Neuronal stem cell (in vitro differentiated cells): Measurements from ENCODE around the gene SETSIP.
"Not testable (repeated sequence)": the region's sequence is repeated elsewhere in the genome, so short reads cannot be mapped to it uniquely, and the experiment has no call there.

Experiments used
- DNase-seq: peaks from one replicate; pipeline ENCODE4 v3.0.0-alpha.2; 2013; ENCODE audit warnings: low spot score
- H2AFZ ChIP-seq: one replicate; pipeline ENCODE4 v1.6.1; 2013; ENCODE audit warnings: mild to moderate bottlenecking, low read length, inconsistent platforms
- H2AK5ac ChIP-seq: 2 replicates; pipeline ENCODE4 v1.6.1; 2013; ENCODE audit warnings: low read depth, mild to moderate bottlenecking, inconsistent platforms, low read length, moderate library complexity, mixed read lengths
- H2BK120ac ChIP-seq: 2 replicates; pipeline ENCODE4 v1.6.1; 2013; ENCODE audit warnings: low read depth, mild to moderate bottlenecking, inconsistent platforms, low read length, moderate library complexity, mixed read lengths
- H2BK12ac ChIP-seq: one replicate; pipeline ENCODE4 v1.6.1; 2013; ENCODE audit warnings: low read length, inconsistent platforms
- H2BK15ac ChIP-seq: 2 replicates; pipeline ENCODE4 v1.6.1; 2013; ENCODE audit warnings: mild to moderate bottlenecking, low read length, inconsistent platforms, mixed read lengths
- H2BK5ac ChIP-seq: one replicate; pipeline ENCODE4 v1.6.1; 2013; ENCODE audit warnings: inconsistent platforms, mild to moderate bottlenecking, low read length, moderate library complexity
- H3K14ac ChIP-seq: one replicate; pipeline ENCODE4 v1.6.1; 2013; ENCODE audit warnings: low read length, inconsistent platforms
- H3K18ac ChIP-seq: 2 replicates; pipeline ENCODE4 v1.6.1; 2013; ENCODE audit warnings: low read length, inconsistent platforms
- H3K23ac ChIP-seq: 2 replicates; pipeline ENCODE4 v1.6.1; 2013; ENCODE audit warnings: low read depth, mild to moderate bottlenecking, mixed read lengths, low read length, inconsistent platforms; ENCODE audit not compliant: poor library complexity
- H3K27ac ChIP-seq: replicated peaks from 3 replicates; pipeline ENCODE4 v1.5.1; 2013; ENCODE audit warnings: low read length, inconsistent platforms
- H3K27me3 ChIP-seq, 3 experiments: 2 replicates each; pipeline ENCODE4 v1.6.1; 2013; ENCODE audit warnings: low read length in 3 of 3, mild to moderate bottlenecking in 2 of 3, inconsistent platforms in 1 of 3, low read depth in 1 of 3, mixed read lengths in 1 of 3, moderate library complexity in 1 of 3; ENCODE audit not compliant: control insufficient read depth in 3 of 3, insufficient read depth in 3 of 3
- H3K36me3 ChIP-seq, 2 donors: replicated peaks in 1 of 2; 2 replicates each; pipeline ENCODE4 v1.6.1; 2013; ENCODE audit warnings: low read length in 2 of 2; ENCODE audit not compliant: control insufficient read depth in 2 of 2, insufficient read depth in 2 of 2
- H3K4ac ChIP-seq: 2 replicates; pipeline ENCODE4 v1.6.1; 2013; ENCODE audit warnings: inconsistent platforms, mild to moderate bottlenecking, low read length, moderate library complexity
- H3K4me1 ChIP-seq, 2 donors: 1 replicate in 1 of 2; 2 replicates in 1 of 2; pipeline ENCODE4 v1.6.1; 2013; ENCODE audit warnings: low read length in 2 of 2, low read depth in 1 of 2; ENCODE audit not compliant: control insufficient read depth in 2 of 2, insufficient read depth in 1 of 2
- H3K4me2 ChIP-seq: one replicate; pipeline ENCODE4 v1.6.1; 2013; ENCODE audit warnings: mild to moderate bottlenecking, low read length, inconsistent platforms; ENCODE audit not compliant: insufficient read depth, poor library complexity, severe bottlenecking
- H3K4me3 ChIP-seq, 2 donors: 2 replicates each; pipeline ENCODE4 v1.5.1; 2013; ENCODE audit warnings: low read length in 2 of 2, mild to moderate bottlenecking in 2 of 2, inconsistent platforms in 1 of 2, moderate library complexity in 1 of 2
- H3K79me1 ChIP-seq: one replicate; pipeline ENCODE4 v1.6.1; 2013; ENCODE audit warnings: low read depth, mild to moderate bottlenecking, inconsistent platforms, low read length, moderate library complexity
- H3K9ac ChIP-seq: one replicate; pipeline ENCODE4 v1.6.1; 2013; ENCODE audit warnings: mild to moderate bottlenecking, low read depth, low read length, inconsistent platforms; ENCODE audit not compliant: poor library complexity
- H3K9me3 ChIP-seq, 2 donors: replicated peaks in 1 of 2; 2 replicates each; pipeline versions ENCODE3 to v1.6.1; 2013; ENCODE audit warnings: low read length in 2 of 2, mild to moderate bottlenecking in 2 of 2, inconsistent platforms in 1 of 2, low read depth in 1 of 2, mixed read lengths in 1 of 2, moderate library complexity in 1 of 2; ENCODE audit not compliant: control insufficient read depth in 2 of 2, insufficient read depth in 1 of 2
- H4K8ac ChIP-seq: one replicate; pipeline ENCODE4 v1.6.1; 2013; ENCODE audit warnings: low read depth, mild to moderate bottlenecking, inconsistent platforms, low read length, moderate library complexity
- H4K91ac ChIP-seq: one replicate; pipeline ENCODE4 v1.6.1; 2013; ENCODE audit warnings: low read length, low read depth, mild to moderate bottlenecking, inconsistent platforms; ENCODE audit not compliant: poor library complexity
- WGBS, 2 donors: extraction: QIAGEN DNeasy Blood & Tissue Kit; methylation state at CpG; one replicate each; pipeline ENCODE4 v1.1.7; 2013; ENCODE audit warnings: missing lambda C conversion rate in 2 of 2, mixed read lengths in 1 of 2; ENCODE audit not compliant: insufficient read length in 2 of 2, insufficient replicate concordance in 1 of 2; ENCODE audit errors: extremely low coverage in 2 of 2; 5-methylcytosine and 5-hydroxymethylcytosine counted together

Gene SETSIP

GRCh38 chr1:92026806-92027205, 48.4 kb downstream of the SETSIP start:
- Histone ChIP-seq H2AK5ac (no peak overlapping the region), H3K79me1 (no peaks in the 10 kb centered on the region), H3K4me2 (no peak overlapping the region), H2BK5ac (no peak overlapping the region), H3K9ac (no peak overlapping the region), H2AFZ (no peak overlapping the region), H3K14ac (no peak overlapping the region), H3K9me3 (peaks cover 0 to 2% of the 10 kb centered on the region in 2 donors), H2BK120ac (no peak overlapping the region), H3K23ac (no peak overlapping the region), H3K18ac (no peak overlapping the region), H3K36me3 (no peaks in the 10 kb centered on the region), H2BK15ac (no peak overlapping the region), H3K4ac (no peak overlapping the region), H2BK12ac (no peak overlapping the region), H3K27me3 (peaks cover 0 to 6% (median 0%) of the 10 kb centered on the region in 3 experiments), H4K8ac (no peak overlapping the region), H4K91ac (no peak overlapping the region), H3K4me3 (no peak overlapping the region), H3K4me1 (peaks cover 6 to 9% of the 10 kb centered on the region in 2 donors), H3K27ac (no peak overlapping the region)
- no CpG with 5 or more reads among the region's 9 CpGs for WGBS, 2 donors
- DNase-seq = no peak

- not testable (repeated sequence) for H2BK15ac ChIP-seq, H4K8ac ChIP-seq, H3K4me1 ChIP-seq, H3K36me3 ChIP-seq, H3K27ac ChIP-seq, H2BK12ac ChIP-seq, H3K23ac ChIP-seq, H3K79me1 ChIP-seq, H3K14ac ChIP-seq, H3K9me3 ChIP-seq, H2BK5ac ChIP-seq, H3K4me2 ChIP-seq, H2AFZ ChIP-seq, H2BK120ac ChIP-seq, H2AK5ac ChIP-seq, H3K27me3 ChIP-seq, H3K18ac ChIP-seq, H3K9ac ChIP-seq, H3K4me3 ChIP-seq, H3K4ac ChIP-seq, H4K91ac ChIP-seq, DNase-seq
- whole genome bisulfite sequencing, 2 donors = no CpG with 5 or more reads among the region's 29 CpGs
Observed at GRCh38 chr1:92026042-92026441, 49.2 kb downstream of the SETSIP start.
